ENCODE measurements around the gene CIAO3. TPM values are rescaled to one million over a fixed set of nuclear protein-coding genes. Genes with fewer than 3 reads are reported as not detected.

CIAO3 gene
- total RNA-seq, 1 experiment from 2014 or later, result 21.9 TPM

GRCh38 chr16:693364-693763 is 47.4 kb downstream of the CIAO3 start:
- Histone ChIP-seq H3T11ph (ENCODE audit: low read length) (no peak overlapping the region), H3K4me2 (ENCODE audit: insufficient read depth, insufficient read length, low read length) (peak overlapping the region; percentile 56), H2AK5ac (ENCODE audit: insufficient read length, low read length) (no peak overlapping the region), H4K8ac (replicated peaks; ENCODE audit: insufficient read length, low read depth, low read length) (no peak overlapping the region), H3K4ac (ENCODE audit: low read depth, low read length) (no peak overlapping the region), H3K23ac (ENCODE audit: insufficient read length, low read depth, low read length) (no peak overlapping the region), H2BK12ac (ENCODE audit: insufficient read length, low read depth, low read length) (no peak overlapping the region), H3K27ac (ENCODE audit: insufficient read length, low read depth, low read length) (no peak overlapping the region), H4K5ac (ENCODE audit: insufficient read length, low read depth, low read length) (no peak overlapping the region), H2BK15ac (ENCODE audit: low read depth, low read length) (no peak overlapping the region; the same call in 1 of the 2 replicates), H3K56ac (ENCODE audit: insufficient read length, low read depth, low read length) (no peak overlapping the region), H2BK20ac (ENCODE audit: low read depth, low read length, poor library complexity, severe bottlenecking) (no peak overlapping the region), H3K18ac (ENCODE audit: insufficient read length, low read depth, low read length) (no peak overlapping the region), H2AFZ (ENCODE audit: low read length) (no peak overlapping the region), H3K9me3 (ENCODE audit: control insufficient read depth, low read depth, low read length) (no peaks in the 10 kb centered on the region), H3K9ac (ENCODE audit: extremely low read depth, insufficient read length, low read length) (no peak overlapping the region), H4K20me1 (ENCODE audit: control insufficient read depth, insufficient read depth, insufficient read length) (no peaks in the 10 kb centered on the region), H4K91ac (ENCODE audit: insufficient read length, low read depth, low read length) (no peak overlapping the region), H3K79me2 (ENCODE audit: insufficient read depth, low read length) (no peaks in the 10 kb centered on the region), H3K23me2 (ENCODE audit: insufficient read length, low read depth, low read length, poor library complexity, severe bottlenecking) (peaks cover 27% of the 10 kb centered on the region), H2BK120ac (ENCODE audit: low read depth, low read length, poor library complexity, severe bottlenecking) (no peak overlapping the region), H2BK5ac (ENCODE audit: insufficient read length, low read length) (no peak overlapping the region), H3K79me1 (ENCODE audit: insufficient read depth, low read depth, low read length, poor library complexity, severe bottlenecking) (no peaks in the 10 kb centered on the region), H3K27me3 (ENCODE audit: insufficient read depth, low read length) (peaks cover 11% of the 10 kb centered on the region; the same call in 1 of the 2 replicates), H3K4me1 (ENCODE audit: insufficient read depth, low read length) (no peaks in the 10 kb centered on the region), H3K14ac (ENCODE audit: insufficient read depth, low read length) (no peak overlapping the region; the same call in 1 of the 2 replicates)
- Mint-ChIP-seq H3K4me3 (peak overlapping the region; percentile 43 to 72), H3K9me3 (no peaks in the 10 kb centered on the region; a peak in 1 of 5 replicates), H3K27me3 (ENCODE audit: low read depth) (peaks cover 71% of the 10 kb centered on the region), H3K27ac (no peak overlapping the region; a peak in 1 of 7 replicates), H3K36me3 (ENCODE audit: insufficient read depth in 1 of 3, low read depth in 3 of 3) (no peaks in the 10 kb centered on the region), H3K4me1 (peaks cover 0 to 16% of the 10 kb centered on the region in 2 experiments; a peak in 3 of 4 replicates)
- DNase-seq, result no peak
- no peak for TF ChIP-seq CTCF (conservative IDR thresholded peaks at IDR 0.05)
- WGBS (ENCODE audit: extremely low coverage, insufficient read length, low lambda C conversion rate), result no CpG with 5 or more reads among the region's 22 CpGs

Data from H9 (cell line).